GM12801 (cell line): Measurements from ENCODE around the gene NFKB2.

Experiments used
- CTCF ChIP-seq: IDR thresholded peaks from one replicate; pipeline ENCODE4 v1.5.1; 2011; ENCODE audit warnings: control low read depth; ENCODE audit not compliant: insufficient read length; ENCODE audit errors: extremely low read depth

Gene NFKB2

GRCh38 chr10:102431452-102432124 lies 36.1 kb downstream of the NFKB2 start:
- no peak for TF ChIP-seq CTCF

- TF ChIP-seq CTCF = no peak
These were observed 36.9 kb downstream of the NFKB2 start, which contains the start of gene CUEDC2 for GRCh38 chr10:102432162-102432950. Gene CUEDC2 (minus strand): TSS chr10:102432574. CDS start chr10:102425188, 7,386 bp downstream.

GRCh38 chr10:102433619-102434046 lies 38.1 kb downstream of the NFKB2 start:
- TF ChIP-seq CTCF = no peak

- no peak for TF ChIP-seq CTCF
These were observed 39.1 kb downstream of the NFKB2 start for GRCh38 chr10:102434394-102435132.

- TF ChIP-seq CTCF = no peak
These were observed 39.6 kb downstream of the NFKB2 start for GRCh38 chr10:102435133-102435497.

GRCh38 chr10:102435529-102436233 lies 40.2 kb downstream of the NFKB2 start:
- TF ChIP-seq CTCF = no peak
